ENCODE data around the gene GPR142.

GRCh38 chr17:74332017-74332650, 35.2 kb upstream of the GPR142 start:
- TF ChIP-seq CTCF (IDR thresholded peaks at IDR 0.05) (no peak), POLR2A (IDR thresholded peaks at IDR 0.05) (no peak)
